Stimulated activated effector memory CD8-positive, alpha-beta T cell treated with anti-CD3 and anti-CD28 coated beads, Interleukin-12 subunit alpha, Interleukin-12 subunit beta, amount 100 ng/mL, for 72 hours (primary cell): ENCODE data around the gene HEMGN.

ENCODE experiments used
- ATAC-seq: fragments of 150-1000 bp; cut with Tn5 transposase; 2 replicates; pipeline ENCODE4 v1.10.0; 2021
- DNase-seq, 2 donors: peaks; one replicate each; pipeline ENCODE4 v3.0.0; 2021 to 2022; ENCODE audit warnings: low spot score in 2 of 2
- H3K27ac Mint-ChIP-seq: one replicate; pipeline ENCODE4 v1.8.0; 2022; ENCODE audit warnings: mild to moderate bottlenecking, mixed read lengths
- H3K36me3 Mint-ChIP-seq: one replicate; pipeline ENCODE4 v1.8.0; 2022; ENCODE audit warnings: mild to moderate bottlenecking, mixed read lengths
- H3K4me1 Mint-ChIP-seq: one replicate; pipeline ENCODE4 v1.8.0; 2022; ENCODE audit warnings: mixed read lengths
- H3K4me3 Mint-ChIP-seq: one replicate; pipeline ENCODE4 v1.8.0; 2022; ENCODE audit warnings: mild to moderate bottlenecking, mixed read lengths
- H3K9me3 Mint-ChIP-seq: one replicate; pipeline ENCODE4 v1.8.0; 2022; ENCODE audit warnings: mixed read lengths

Gene HEMGN

DNA sequence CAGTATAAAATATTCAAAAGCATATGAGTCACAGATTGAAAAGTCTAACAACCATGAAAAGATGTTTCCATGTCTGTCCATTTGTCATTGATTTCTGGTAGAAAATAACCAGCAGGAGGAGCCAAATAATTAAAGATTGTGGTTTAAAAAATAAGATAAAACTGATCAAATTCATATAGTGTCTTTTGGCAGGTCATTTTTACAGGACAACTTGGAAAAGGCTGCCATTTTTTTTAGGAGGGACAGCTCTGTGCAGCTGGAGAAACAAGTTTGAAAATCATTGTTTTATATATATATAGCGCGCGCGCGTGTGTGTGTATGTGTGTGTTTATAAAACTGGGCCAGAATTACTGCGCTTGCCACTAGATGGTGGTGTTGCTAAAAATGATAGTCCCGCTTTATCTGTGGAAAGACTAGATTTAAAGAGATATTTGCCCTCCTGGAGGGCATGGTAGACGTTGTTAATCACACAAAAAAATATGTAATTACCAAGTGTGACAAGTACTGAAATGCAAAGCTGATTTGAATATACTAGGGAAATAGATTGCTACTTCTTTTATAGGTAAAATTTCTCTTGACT, 14.4 kb downstream of the HEMGN start:
- no peaks in the 10 kb centered on the region for H3K9me3 Mint-ChIP-seq
- peaks cover 31% of the 10 kb centered on the region for H3K4me1 Mint-ChIP-seq
- peak overlapping the region; percentile 97 for H3K27ac Mint-ChIP-seq
- H3K4me3 Mint-ChIP-seq = peak overlapping the region; percentile 79
- ATAC-seq (peak; percentile 50), DNase-seq (peak; percentile 54 to 81)
- H3K36me3 Mint-ChIP-seq = peaks cover 21% of the 10 kb centered on the region

GRCh38 chr9:97921959-97922724, 15.8 kb downstream of the HEMGN start, which contains the start of gene TRMO:
TRMO (minus strand) TSS chr9:97922500; CDS start chr9:97922493, 7 bp downstream.
- H3K9me3 Mint-ChIP-seq = no peaks in the 10 kb centered on the region
- H3K27ac Mint-ChIP-seq = peak within 1 kb of the TSS; percentile 97
- peak within 1 kb of the TSS; percentile 79 for H3K4me3 Mint-ChIP-seq
- ATAC-seq = peak; percentile 90
- peaks cover 35% of the 10 kb centered on the region for H3K4me1 Mint-ChIP-seq
- DNase-seq = peak; percentile 98 to 99
- H3K36me3 Mint-ChIP-seq = peaks cover 21% of the 10 kb centered on the region

DNA sequence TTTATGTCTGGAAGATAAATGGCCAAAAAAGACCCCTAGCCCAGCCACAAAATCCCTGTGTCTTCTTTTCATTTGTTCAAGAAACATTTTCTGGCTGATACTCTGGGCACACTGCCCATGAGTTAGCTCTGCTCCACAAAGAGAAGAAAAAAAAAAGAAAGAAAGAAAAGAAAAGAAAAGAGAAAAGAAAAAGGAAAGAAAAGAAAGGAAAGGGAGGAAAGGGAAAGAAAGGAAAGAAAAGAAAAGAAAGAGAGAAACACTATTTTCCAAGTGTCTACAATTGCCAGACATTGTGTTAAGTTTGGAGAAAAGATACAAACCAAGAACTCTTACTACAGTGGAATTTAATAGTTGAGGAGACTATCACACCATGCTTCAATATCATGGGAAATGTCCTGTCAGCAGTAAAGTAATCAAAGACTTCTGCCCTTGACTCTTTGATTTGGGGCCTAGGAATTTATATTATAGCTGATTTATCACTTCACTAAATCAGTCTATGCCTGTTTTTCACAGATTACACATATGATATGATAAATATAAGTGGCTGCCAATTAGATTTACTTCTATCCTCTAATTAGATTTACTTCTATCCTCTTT, 18.7 kb downstream of the HEMGN start:
- Mint-ChIP-seq H3K4me3 (peak overlapping the region; percentile 79), H3K36me3 (peaks cover 46% of the 10 kb centered on the region), H3K4me1 (peaks cover 46% of the 10 kb centered on the region), H3K27ac (peak overlapping the region; percentile 97), H3K9me3 (no peaks in the 10 kb centered on the region)
- no peak for ATAC-seq
- DNase-seq = no peak

DNA sequence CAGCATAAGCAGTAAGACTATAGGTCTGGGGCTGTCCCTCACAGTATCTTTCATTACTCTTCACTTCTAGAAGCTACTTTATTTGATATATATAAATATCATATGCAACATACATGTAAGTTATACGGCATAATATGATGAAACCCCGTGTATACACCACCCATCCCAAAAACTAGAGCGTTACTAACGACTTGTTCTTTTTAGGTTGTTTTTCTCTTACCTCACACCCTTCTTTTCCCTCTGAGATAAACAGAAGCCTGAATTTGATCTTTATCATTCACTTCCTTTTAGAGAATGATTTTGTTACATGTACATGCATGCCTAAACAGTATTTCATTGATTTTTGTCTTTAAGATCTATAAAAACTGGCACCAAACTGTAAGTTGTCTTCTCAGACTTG, 19.4 kb downstream of the HEMGN start:
- Mint-ChIP-seq H3K36me3 (peaks cover 53% of the 10 kb centered on the region), H3K4me3 (peak overlapping the region; percentile 79), H3K27ac (peak overlapping the region; percentile 97), H3K4me1 (peaks cover 51% of the 10 kb centered on the region), H3K9me3 (no peaks in the 10 kb centered on the region)
- no peak for ATAC-seq
- no peak for DNase-seq

- DNase-seq (no peak), ATAC-seq (no peak)
- Mint-ChIP-seq H3K27ac (peak overlapping the region; percentile 66), H3K4me3 (no peak overlapping the region), H3K9me3 (no peaks in the 10 kb centered on the region), H3K36me3 (peaks cover 89% of the 10 kb centered on the region), H3K4me1 (peaks cover 62% of the 10 kb centered on the region)
Measured at GRCh38 chr9:97911970-97912369, 26.0 kb downstream of the HEMGN start.

GRCh38 chr9:97911528-97911927, 26.4 kb downstream of the HEMGN start:
- no peak overlapping the region for H3K4me3 Mint-ChIP-seq

DNA sequence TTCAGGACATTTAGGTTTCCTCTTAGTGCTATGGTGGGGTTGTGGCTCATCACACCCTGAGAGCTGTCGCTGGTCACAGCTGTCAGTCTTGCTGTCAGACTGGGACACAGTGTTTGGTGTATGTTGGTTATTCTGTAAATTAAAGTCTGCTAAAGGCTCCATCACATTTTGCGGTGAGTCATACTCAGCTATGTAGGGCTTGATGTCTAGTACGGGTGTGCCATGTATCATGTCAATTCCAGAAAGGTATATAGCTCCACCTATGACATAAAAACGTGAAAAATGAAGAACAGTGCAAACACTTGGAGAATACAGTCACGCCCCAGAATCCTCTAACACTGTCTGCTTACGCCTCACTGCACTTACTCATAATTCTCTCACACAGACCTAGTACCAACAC, 27.6 kb downstream of the HEMGN start:
- no peak overlapping the region for H3K4me3 Mint-ChIP-seq
- no peak for DNase-seq
- peaks cover 87% of the 10 kb centered on the region for H3K36me3 Mint-ChIP-seq
- H3K27ac Mint-ChIP-seq = peak overlapping the region; percentile 66
- peak; percentile 55 for ATAC-seq
- no peaks in the 10 kb centered on the region for H3K9me3 Mint-ChIP-seq
- H3K4me1 Mint-ChIP-seq = peaks cover 74% of the 10 kb centered on the region

More at GRCh38 chr9:97911528-97911927, 26.4 kb downstream of the HEMGN start:
- Mint-ChIP-seq H3K36me3 (peaks cover 88% of the 10 kb centered on the region), H3K9me3 (no peaks in the 10 kb centered on the region), H3K27ac (peak overlapping the region; percentile 66), H3K4me1 (peaks cover 63% of the 10 kb centered on the region)
- no peak for ATAC-seq
- DNase-seq = no peak

- Mint-ChIP-seq H3K4me3 (no peak overlapping the region), H3K36me3 (peaks cover 70% of the 10 kb centered on the region), H3K27ac (peak overlapping the region; percentile 66), H3K4me1 (peaks cover 74% of the 10 kb centered on the region), H3K9me3 (no peaks in the 10 kb centered on the region)
- no peak for ATAC-seq
- no peak for DNase-seq
Measured at GRCh38 chr9:97908705-97909104, 29.3 kb downstream of the HEMGN start.

DNA sequence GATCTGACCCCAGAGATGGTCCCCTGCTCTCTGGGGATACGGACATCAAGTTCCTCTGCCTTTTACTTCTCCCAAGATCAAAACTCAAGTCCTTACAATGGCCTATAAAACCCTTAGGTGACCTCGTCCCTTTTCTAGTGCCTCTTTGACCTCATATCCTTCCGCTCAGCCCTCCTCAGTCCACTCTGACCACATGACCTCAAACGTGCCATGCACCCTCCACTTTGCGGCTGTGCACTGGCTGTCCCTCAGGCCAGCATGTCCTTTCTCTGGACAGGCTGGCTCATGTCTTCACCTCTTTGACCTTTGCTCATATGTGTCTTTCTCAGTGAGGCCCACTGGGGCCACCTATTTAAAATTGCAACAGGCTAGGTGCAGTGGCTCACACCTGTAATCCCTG, 30.3 kb downstream of the HEMGN start:
- peaks cover 65% of the 10 kb centered on the region for H3K36me3 Mint-ChIP-seq
- DNase-seq (no peak), ATAC-seq (no peak)
- peaks cover 67% of the 10 kb centered on the region for H3K4me1 Mint-ChIP-seq
- H3K9me3 Mint-ChIP-seq = no peaks in the 10 kb centered on the region
- peak overlapping the region; percentile 71 for H3K4me3 Mint-ChIP-seq
- H3K27ac Mint-ChIP-seq = peak overlapping the region; percentile 90

GRCh38 chr9:97907046-97907445, 30.9 kb downstream of the HEMGN start:
- DNase-seq (no peak), ATAC-seq (no peak)
- H3K4me1 Mint-ChIP-seq = peaks cover 61% of the 10 kb centered on the region
- H3K9me3 Mint-ChIP-seq = no peaks in the 10 kb centered on the region
- peaks cover 64% of the 10 kb centered on the region for H3K36me3 Mint-ChIP-seq
- H3K4me3 Mint-ChIP-seq = peak overlapping the region; percentile 71
- peak overlapping the region; percentile 90 for H3K27ac Mint-ChIP-seq

DNA sequence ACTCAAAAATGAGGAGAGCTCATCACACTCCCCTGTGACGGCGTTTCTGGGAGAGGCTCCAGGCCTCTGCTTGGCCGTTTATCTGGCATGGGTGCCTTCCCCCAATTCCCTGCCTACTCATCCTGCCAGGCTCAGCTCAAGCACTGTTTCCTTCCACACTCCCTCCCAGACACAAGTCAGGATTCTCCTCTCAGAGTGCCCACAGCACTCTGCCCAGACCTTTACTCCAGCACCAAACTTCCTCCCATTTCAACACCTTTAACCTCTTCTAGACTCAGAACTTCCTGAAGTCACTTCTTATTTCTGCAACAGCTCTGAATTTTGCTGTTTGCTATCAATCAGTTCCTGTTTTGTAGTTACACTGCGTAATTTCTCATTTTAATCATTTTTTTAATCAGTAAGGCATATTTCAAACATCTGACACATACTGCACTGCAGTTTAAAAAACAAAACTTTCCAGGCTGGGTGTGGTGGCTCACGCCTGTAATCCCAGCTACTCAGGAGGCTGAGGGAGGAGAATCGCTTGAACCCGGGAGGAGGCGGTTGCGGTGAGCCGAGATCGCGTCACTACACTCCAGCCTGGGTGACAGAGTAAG, 31.6 kb downstream of the HEMGN start:
- H3K4me3 Mint-ChIP-seq = peak overlapping the region; percentile 71
- no peaks in the 10 kb centered on the region for H3K9me3 Mint-ChIP-seq
- peak overlapping the region; percentile 90 for H3K27ac Mint-ChIP-seq
- ATAC-seq = peak; percentile 42
- H3K36me3 Mint-ChIP-seq = peaks cover 63% of the 10 kb centered on the region
- peaks cover 65% of the 10 kb centered on the region for H3K4me1 Mint-ChIP-seq
- DNase-seq = no peak

DNA sequence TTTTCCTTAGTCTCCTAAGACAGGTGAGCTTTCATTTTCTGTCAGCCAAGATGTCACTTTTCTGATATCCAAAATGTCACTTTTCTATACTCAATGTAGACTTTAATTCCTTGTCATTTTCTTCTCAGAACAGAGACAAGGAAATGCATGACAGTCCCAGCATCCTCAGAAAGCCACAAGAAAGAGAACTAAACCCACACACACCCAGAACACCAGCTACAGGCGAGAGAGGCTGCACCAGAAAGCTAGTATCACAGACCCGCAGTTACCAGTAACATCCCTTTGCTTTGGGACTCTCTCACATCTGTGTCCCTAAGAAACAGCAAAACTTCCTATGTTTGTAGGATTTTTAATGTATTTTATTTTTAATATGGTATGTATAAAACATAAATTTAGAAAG, 32.7 kb downstream of the HEMGN start:
- H3K27ac Mint-ChIP-seq = peak overlapping the region; percentile 90
- no peak for DNase-seq
- no peaks in the 10 kb centered on the region for H3K9me3 Mint-ChIP-seq
- H3K4me3 Mint-ChIP-seq = peak overlapping the region; percentile 71
- peaks cover 55% of the 10 kb centered on the region for H3K36me3 Mint-ChIP-seq
- ATAC-seq = peak; percentile 59
- H3K4me1 Mint-ChIP-seq = peaks cover 59% of the 10 kb centered on the region

- H3K4me3 Mint-ChIP-seq = peak overlapping the region; percentile 71
- ATAC-seq (peak; percentile 76), DNase-seq (no peak)
- H3K4me1 Mint-ChIP-seq = peaks cover 55% of the 10 kb centered on the region
- no peaks in the 10 kb centered on the region for H3K9me3 Mint-ChIP-seq
- H3K27ac Mint-ChIP-seq = peak overlapping the region; percentile 90
- peaks cover 50% of the 10 kb centered on the region for H3K36me3 Mint-ChIP-seq
Measured at GRCh38 chr9:97904725-97905124, 33.2 kb downstream of the HEMGN start.

GRCh38 chr9:97903177-97903576, 34.8 kb downstream of the HEMGN start:
- peaks cover 49% of the 10 kb centered on the region for H3K4me1 Mint-ChIP-seq
- no peak for DNase-seq
- peaks cover 37% of the 10 kb centered on the region for H3K36me3 Mint-ChIP-seq
- no peaks in the 10 kb centered on the region for H3K9me3 Mint-ChIP-seq
- H3K4me3 Mint-ChIP-seq = no peak overlapping the region
- peak; percentile 81 for ATAC-seq
- H3K27ac Mint-ChIP-seq = peak overlapping the region; percentile 76
